ENCODE results near the gene PEBP1. TPM values are rescaled to one million over a fixed set of nuclear protein-coding genes. Genes with fewer than 3 reads are reported as not detected.

PEBP1 gene
- 182 and 210 TPM in 2 replicates for total RNA-seq

DNA sequence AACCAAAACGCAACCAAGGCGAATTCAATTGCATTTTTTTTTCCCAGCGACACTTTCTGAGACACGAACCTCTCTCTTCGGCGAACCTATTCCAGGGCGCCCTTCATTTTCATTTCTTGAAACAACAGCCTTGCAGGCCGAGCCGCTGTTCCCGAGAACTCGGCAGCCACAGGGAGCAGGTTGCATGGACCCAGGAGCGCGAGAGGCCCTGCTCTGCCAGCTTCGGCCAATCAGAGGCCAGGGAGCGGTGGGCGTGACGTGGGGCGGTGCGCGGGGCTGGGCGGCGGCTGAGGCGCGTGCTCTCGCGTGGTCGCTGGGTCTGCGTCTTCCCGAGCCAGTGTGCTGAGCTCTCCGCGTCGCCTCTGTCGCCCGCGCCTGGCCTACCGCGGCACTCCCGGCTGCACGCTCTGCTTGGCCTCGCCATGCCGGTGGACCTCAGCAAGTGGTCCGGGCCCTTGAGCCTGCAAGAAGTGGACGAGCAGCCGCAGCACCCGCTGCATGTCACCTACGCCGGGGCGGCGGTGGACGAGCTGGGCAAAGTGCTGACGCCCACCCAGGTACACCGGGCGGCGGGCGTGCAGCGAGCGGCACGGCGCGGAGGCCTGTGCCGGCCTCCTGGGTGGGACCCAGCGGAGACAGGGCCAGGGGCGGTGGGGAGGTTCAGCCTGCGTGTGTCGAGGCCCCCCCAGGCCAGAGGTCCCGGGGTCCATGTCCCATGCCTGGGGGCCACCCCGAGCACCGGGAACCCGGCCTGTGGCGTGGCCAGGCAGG is at the start of gene PEBP1:
PEBP1 (plus strand) TSS at position 337 of the 771 bp plus-strand sequence; CDS start at position 423, 86 bp downstream.
- no peak for DNase-seq (ENCODE audit: extremely low read depth, low read depth, low spot score)

DNA sequence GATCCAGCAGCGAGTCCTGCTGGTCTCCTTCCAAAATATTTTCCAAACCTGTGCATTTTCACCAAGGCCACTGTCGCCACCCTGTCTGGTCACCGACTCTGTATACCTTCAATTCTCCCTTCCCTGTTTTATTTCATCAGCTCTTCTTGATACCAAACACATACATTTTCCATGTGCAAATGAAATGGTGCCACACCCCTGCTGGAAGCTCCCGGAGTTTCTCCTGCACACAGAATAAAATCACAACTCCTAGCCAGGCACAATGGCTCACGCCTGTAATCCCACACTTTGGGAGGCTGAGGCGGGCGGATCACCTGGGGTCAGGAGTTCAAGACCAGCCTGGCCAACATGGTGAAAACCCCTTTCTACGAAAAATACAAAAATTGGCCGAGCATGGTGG is 46.1 kb upstream of the PEBP1 start:
- no peak for DNase-seq (ENCODE audit: extremely low read depth, low read depth, low spot score)

DNA sequence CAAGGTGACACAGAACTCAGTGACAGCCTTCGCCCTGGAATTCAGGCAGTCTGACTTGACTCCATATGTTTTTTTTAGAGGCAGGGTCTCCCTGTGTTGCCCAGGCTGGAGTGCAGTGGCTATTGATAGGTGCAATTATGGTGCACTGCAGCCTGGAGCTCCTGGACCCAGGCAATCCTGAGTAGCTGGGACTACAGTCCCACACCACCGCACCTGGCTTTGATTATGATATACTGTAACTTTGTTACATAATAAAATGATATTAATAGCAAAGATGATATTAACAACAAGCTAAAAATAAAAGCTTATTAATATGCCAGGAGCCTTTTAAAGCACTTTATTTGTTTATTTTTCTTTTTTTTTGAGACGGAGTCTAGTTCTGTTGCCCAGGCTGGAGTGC is 41.9 kb upstream of the PEBP1 start:
- DNase-seq (ENCODE audit: extremely low read depth, low read depth, low spot score) = no peak

DNA sequence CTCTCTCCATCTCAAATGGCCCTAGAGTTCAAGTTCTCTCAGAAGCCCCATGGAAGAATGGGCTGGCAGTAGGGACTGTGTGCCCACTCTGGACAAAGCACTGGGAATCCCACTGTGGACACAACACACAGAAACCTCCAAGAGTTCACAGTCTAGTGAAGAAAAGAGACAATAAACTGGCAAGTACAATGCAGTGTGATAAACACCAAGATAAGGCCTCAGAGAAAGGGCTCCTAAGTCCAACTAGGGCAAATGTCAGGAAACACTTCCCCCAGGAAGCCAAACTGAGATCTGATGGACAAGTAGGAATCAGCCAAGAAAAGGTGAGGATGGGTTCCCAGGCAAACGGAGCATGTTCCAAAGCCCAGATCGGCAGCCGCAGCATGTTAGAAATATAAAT is 37.5 kb upstream of the PEBP1 start:
- no peak for DNase-seq (ENCODE audit: extremely low read depth, low read depth, low spot score)

DNA sequence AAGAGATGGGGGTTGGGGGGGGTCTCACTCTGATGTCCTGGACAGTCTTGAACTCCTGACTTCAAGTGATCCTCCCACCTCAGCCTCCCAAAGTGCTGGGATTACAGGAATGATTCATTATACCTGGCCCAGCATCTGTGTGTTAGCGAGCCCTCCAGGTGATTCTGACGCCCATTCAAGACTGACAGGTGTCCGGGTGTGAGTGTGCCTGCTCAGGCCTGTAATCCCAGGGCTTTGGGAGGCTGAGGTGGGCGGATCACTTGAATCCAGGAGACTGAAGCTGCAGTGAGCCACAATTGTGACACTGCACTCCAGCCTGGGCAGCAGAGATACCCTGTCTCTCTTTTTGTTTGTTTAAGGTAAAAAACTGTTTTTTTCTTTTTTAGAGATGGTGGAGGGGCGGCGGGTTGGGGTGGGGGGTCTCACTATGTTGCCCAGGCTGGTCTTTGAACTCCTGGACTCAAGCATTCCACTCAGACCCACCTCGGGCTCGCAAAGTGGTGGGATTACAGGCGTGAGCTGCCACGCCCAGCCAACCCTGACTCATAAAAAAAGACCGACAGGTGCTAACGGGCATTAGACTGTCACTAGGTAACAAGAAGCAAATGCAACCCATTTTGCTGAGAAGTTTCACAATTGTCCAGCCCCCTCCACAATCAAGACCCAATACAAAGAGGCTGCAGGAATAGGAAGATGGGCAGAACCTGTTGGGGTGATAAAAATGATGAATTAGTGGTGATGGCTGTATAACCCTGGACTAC is 36.8 kb upstream of the PEBP1 start:
- no peak for DNase-seq (ENCODE audit: extremely low read depth, low read depth, low spot score)

DNA sequence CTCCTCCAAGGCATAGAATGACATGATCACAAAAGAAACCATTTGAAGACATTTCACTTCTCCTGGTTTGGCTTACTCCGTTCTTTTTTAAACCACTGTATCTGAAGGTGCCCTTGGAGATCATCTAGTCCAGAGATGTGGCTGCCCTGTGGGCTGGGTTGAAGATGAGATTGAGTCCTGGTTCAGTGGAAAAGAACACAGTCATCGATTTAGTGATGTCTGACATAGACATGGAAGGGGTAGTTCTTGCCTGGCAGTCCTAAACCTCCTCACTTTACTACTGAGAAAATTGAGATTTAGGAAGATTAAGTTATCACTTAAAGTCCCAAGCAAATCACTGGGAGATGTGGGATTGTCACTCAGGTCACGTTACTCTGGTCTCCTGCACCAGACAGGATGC is 34.9 kb upstream of the PEBP1 start:
- DNase-seq (ENCODE audit: extremely low read depth, low read depth, low spot score) = no peak

DNA sequence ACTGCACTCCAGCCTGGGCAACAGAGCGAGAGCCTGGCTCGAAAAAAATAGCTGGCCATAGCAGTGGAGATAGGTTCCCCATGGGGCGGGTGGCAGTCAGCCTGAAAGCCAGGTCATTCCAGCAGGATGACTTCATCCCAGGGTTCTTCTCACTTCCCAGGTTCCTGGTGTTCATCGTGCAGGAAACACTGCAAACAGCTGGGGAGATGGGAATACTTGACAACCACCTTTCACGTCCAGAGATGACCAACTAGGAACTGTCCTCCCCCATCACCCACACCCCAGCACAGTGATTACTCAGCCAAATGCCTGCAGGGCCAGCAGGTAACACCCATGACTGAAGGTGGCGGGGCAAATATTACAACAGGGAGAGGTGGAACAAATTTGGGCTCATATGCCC is 33.9 kb upstream of the PEBP1 start:
- no peak for DNase-seq (ENCODE audit: extremely low read depth, low read depth, low spot score)

DNA sequence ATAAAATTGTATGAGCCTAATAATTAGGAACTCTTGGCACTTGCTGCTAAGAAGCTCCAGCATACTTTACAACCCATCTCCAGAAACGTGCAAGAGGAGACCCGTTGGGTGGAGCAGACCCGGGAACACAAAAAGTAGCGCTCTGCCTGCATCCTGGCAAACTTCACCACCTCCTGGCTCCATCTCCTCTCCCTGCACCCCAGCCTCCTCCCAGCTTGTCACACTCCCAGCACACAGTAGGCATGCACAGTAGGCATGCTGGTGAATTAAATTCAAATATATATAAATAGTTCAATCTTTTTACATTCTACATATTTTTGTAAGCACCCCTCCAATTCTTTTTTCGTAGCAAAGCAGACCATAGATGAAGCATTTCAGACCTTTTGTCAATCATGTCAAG is 33.3 kb upstream of the PEBP1 start:
- no peak for DNase-seq (ENCODE audit: extremely low read depth, low read depth, low spot score)

DNA sequence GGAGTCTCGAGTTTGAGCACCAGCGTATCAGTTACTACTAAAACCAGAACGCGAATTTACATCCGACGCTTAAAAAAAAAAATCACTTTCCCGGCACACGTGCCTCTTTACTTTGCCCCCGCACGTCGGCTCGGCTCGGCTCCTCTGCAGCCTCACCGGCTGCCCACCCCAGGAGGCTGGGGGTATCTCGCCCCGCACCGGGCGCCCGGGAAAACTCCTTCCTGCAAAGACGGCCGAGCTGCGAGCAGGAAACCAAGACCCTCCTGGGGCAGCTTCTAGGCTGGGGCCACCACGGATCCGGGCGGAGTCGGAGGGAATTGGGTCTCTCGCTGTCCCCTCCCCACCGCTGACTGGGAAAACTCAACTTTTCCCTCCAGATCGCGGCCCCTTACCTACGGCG is 32.7 kb upstream of the PEBP1 start:
- no peak for DNase-seq (ENCODE audit: extremely low read depth, low read depth, low spot score)

DNA sequence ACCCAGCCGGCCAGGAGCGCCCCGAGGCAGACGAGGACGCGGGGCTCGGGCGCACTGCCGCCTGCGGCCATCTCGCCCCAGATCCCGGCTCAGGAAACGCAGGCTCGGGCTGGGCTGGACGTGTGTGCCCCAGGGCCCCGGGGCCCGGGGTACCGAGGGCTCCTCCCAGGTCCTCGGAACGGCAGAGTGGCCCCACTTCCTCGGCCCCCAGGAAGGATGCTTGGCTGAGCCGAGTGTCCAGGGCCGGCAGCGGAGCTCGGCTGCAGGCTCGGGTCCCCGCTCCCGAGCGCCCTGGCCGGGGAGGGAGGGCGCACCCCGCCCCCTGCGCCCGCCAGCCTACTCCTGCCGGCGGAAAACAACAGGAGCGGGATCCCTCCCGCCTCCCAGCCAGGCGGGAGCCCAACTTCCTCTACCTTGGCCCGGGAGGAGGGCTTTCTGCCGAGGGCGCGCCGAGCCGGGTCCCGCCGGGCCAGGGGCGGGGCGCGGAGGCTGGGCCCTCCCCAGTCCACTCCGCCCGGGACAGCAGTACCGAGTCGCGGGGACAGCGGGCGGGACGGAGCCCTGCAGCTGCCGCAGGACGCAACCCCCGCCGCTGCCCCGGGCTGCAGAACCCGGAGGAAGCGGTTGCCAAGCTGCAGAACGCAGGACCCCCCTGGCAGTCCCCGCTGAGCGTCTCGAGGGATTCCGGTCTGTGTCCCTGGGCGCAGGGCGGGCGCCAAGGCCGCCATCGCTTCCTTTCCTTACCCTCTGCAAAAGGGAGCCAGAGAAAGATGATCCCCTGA is 32.1 kb upstream of the PEBP1 start, which contains the start of gene VSIG10:
VSIG10 (minus strand) TSS at position 411 of the 782 bp plus-strand sequence; CDS start at position 71, 340 bp downstream.
- no peak for DNase-seq (ENCODE audit: extremely low read depth, low read depth, low spot score)

DNA sequence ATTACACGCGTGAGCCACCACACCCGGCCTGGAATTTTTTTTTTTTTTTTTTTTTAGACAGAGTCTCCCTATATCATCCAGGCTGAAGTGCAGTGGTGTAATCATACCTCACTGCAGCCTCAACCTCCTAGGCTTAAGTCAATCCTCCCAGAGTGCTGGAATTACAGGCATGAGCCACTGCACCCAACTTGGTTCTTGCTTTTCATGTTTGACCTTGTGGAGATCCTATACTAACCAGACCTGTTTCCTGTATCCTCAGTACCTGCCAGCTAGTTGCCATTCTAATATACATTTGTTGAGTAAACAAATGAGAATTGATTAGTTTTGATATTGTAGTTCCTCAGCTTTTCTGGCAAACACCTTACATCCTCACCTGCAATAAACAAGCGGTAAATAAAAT is 28.9 kb upstream of the PEBP1 start:
- DNase-seq (ENCODE audit: extremely low read depth, low read depth, low spot score) = no peak

DNA sequence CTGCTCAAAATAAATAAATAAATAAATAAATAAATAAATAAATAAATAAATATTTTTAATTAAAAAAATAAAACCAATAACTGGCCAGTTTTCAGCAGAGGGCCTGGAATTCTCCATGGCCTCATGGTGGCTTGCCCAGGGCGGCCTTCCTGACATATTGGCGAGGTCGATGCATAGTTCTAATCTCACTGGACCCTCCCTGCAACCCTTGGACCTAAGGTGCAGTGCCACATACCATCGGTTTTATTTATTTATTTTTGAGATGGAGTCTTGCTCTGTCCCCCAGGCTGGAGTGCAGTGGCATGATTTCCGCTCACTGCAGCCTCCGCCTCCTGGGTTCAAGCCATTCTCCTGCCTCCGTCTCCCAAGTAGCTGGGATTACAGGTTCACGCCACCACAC is 28.2 kb upstream of the PEBP1 start:
- DNase-seq (ENCODE audit: extremely low read depth, low read depth, low spot score) = no peak

DNA sequence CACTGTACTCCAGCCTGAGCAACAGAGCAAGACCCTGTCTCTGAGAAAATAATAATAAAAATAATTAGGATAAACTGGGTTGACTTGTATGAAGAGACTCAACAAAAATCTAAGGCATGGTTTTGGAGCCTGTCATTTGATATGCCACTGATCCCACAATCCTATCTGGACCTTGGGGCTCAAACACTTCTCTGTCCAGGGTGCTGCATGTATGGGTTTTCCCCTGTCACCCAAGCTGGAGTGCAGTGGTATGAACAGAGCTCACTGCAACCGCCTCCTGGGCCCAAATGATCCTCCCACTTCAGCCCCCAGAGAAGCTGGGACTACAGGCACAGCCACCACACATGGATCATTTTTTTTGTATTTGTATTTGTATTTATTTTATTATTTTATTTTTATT is 26.8 kb upstream of the PEBP1 start:
- no peak for DNase-seq (ENCODE audit: extremely low read depth, low read depth, low spot score)

DNA sequence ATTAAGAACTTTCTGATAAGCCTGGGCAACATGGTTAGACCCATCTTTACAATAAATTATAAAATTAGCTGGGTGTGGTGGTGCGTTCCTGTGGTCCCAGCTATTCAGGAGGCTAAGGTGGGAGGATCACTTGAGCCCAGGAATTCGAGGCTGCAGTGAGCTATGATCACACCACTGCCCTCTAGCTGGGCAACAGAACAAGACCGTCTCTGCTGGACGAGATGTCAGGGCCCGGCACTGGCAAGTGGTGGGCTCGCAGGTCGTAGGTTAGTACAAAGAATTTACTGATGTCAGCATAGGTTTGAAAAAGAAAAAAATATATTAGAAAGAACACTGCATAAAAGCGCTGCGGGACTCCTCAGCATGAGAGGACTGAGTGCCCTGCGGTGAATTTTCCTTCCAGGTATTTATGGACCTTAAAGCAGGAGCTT is 16.5 kb upstream of the PEBP1 start:
- no peak for DNase-seq (ENCODE audit: extremely low read depth, low read depth, low spot score)

DNA sequence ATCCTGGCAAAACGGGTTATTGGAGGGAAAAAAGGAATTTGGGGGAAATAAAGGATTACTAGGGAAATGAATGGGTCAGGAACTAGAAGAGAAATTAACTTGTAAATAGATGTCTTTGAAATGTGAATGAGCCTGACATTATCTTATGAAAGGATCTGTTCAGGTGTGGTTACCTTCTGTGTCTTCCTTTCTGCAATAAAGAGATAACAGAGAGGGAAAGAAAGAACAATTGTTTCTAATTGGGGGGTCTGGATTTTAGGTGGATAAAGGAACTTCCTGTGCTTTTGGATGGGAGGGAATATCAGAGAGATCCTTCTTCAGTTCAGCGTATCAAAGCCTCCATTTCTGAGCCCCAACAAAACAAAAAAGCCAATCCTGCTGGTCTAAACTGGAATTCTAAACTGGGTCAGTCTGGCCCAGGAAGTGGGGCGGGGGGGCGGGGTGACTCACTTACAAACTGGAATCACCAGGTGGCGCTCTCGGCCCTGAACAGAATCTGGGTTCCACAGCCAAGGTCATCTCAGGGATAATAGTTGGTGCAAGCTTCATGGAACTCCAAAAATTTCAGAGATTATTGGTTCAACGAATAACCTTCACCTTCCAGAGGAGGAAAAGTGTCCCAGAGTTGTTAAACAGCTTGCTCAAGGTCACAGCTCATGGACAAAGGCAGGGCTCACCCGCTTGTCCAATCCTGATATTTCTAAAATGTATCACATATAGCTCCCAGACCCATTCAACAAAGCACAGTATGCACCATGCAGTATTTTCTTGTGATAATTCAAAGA is 15.2 kb upstream of the PEBP1 start:
- no peak for DNase-seq (ENCODE audit: extremely low read depth, low read depth, low spot score)

DNA sequence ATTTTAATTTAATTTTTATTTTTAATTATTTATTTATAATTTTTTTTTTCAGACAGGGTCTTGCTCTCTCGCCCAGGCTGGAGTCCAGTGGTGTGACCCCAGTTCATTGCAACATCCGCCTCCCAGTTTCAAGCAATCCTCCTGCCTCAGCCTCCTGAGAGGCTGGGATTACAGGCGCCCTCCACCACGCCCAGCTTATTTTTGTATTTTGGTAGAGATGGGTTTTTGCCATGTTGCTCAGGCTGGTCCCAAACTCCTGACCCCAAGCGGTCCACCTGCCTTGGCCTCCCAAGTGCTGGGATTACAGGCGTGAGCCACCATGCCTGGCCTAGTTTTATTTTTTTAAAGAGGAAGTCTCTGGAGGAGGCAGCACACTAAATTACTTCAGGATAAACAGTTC is 13.7 kb upstream of the PEBP1 start:
- DNase-seq (ENCODE audit: extremely low read depth, low read depth, low spot score) = no peak

DNA sequence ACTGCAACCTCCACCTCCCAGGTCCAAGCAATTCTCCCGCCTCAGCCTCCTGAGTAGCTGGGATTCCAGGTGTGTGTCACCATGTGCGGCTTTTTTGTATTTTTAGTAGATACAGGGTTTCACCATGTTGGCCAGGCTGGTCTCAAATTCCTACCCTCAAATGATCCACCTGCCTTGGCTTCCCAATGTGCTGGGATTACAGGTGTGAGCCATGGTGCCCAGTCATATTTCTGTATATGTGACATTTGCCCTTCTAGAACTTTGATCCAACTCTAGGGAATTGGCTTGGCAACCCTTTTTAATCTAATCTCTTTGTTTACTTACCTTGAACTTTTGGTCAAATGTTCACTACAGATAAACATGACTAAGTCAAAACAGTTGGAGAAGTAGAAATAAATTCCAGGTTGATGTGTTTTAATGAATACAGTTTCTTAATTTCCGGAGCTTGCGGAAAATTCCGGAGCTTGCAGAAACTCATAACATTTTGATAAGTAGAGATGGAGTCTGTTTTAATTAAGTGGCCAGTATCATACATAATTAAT is 11.5 kb upstream of the PEBP1 start:
- no peak for DNase-seq (ENCODE audit: extremely low read depth, low read depth, low spot score)

DNA sequence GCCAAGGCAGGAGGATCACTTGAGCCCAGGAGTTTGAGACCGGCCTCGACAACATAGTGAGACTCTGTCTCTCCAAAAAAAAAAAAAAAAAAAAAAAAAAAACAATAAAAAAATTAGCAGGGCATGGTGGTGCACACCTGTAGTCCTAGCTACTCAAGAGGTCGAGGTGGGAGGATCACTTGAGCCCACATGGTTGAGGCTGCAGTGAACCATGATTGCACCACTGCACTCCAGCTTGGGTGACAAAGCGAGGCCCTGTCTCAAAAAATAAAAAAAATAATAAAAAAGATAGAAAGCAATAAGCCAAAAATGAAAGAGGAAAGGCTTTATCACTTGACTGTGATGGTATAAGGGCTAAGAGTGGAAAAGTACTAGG is 10.2 kb upstream of the PEBP1 start:
- no peak for DNase-seq (ENCODE audit: extremely low read depth, low read depth, low spot score)

DNA sequence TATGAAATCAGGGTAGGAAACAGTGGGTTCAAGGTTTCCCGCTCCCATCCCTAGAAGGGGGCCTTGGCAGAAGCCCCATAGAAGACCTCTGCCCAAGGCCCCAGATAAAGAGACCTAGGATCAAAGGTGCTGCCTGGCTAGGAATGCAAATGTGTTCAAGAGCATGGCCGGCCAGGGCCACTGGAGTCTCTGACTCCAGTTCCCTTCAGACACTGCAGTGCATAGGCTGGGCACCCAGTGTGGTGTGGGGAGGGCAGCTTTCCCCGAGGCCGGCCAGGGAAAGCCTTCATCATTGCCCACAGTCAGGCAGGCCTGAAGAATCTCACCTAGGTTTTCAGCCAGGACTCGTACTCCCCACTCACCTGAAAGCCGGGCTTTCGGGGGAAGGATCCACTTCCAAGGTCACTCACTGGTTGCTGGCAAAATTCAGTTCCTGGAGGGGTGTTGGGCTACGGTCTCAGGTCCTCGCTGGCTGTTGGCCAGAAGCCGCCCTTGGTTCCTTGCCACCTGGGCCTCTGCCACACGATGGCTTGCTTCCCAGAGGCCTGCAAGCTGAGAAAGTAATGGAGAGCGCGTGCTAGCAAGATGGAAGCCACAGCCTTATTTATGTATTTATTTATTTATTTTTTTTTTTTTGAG is 9.7 kb upstream of the PEBP1 start:
- DNase-seq (ENCODE audit: extremely low read depth, low read depth, low spot score) = no peak

DNA sequence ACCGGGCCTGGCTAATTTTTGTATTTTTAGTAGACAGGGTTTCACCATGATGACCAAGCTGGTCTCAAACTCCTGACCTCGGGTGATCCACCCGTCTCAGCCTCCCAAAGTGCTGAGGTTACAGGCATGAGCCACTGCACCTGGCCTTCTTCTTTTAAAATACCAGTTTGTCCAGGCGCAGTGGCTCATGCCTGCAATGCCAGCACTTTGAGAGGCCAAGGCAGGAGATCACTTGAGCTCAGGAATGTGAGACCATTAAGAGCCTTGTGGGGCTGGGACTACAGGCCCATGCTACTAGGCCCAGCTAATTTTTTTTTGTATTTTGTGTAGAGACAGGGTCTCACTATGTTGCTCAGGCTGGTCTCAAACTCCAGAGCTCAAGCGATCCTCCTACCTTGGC is 8.1 kb upstream of the PEBP1 start:
- DNase-seq (ENCODE audit: extremely low read depth, low read depth, low spot score) = no peak
